ENCODE measurements around the gene TMEM175. TPM values are rescaled to one million over a fixed set of nuclear protein-coding genes. Genes with fewer than 3 reads are reported as not detected.
"Not testable (repeated sequence)": the region's sequence is repeated elsewhere in the genome, so short reads cannot be mapped to it uniquely, and the experiment has no call there.

Gene TMEM175
- total RNA-seq, 1 donor from 2014 or later, result 11.4 TPM

DNA sequence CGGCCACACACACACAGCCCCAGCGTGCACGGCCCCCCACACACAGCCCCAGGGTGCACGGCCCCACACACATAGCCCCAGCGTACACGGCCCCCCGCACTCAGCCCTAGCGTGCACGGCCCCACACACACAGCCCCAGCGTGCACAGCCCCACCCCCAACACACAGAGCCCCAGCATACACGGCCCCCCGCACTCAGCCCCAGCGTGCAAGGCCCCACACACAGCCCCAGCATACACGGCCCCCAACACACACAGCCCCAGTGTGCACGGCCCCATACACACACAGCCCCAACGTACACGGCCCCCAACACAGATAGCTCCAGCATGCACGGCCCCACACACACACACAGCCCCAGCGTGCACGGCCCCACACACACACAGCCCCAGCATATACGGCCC, 17.7 kb upstream of the TMEM175 start:
- H3K4me3 ChIP-seq (ENCODE audit: low read depth, low read length), result no peak overlapping the region
- TF ChIP-seq, protein P1, sequence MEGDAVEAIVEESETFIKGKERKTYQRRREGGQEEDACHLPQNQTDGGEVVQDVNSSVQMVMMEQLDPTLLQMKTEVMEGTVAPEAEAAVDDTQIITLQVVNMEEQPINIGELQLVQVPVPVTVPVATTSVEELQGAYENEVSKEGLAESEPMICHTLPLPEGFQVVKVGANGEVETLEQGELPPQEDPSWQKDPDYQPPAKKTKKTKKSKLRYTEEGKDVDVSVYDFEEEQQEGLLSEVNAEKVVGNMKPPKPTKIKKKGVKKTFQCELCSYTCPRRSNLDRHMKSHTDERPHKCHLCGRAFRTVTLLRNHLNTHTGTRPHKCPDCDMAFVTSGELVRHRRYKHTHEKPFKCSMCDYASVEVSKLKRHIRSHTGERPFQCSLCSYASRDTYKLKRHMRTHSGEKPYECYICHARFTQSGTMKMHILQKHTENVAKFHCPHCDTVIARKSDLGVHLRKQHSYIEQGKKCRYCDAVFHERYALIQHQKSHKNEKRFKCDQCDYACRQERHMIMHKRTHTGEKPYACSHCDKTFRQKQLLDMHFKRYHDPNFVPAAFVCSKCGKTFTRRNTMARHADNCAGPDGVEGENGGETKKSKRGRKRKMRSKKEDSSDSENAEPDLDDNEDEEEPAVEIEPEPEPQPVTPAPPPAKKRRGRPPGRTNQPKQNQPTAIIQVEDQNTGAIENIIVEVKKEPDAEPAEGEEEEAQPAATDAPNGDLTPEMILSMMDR (conservative IDR thresholded peaks at IDR 0.05; ENCODE audit: low read depth, low read length), result no peak
- DNase-seq (ENCODE audit: low read depth), result no peak

DNA sequence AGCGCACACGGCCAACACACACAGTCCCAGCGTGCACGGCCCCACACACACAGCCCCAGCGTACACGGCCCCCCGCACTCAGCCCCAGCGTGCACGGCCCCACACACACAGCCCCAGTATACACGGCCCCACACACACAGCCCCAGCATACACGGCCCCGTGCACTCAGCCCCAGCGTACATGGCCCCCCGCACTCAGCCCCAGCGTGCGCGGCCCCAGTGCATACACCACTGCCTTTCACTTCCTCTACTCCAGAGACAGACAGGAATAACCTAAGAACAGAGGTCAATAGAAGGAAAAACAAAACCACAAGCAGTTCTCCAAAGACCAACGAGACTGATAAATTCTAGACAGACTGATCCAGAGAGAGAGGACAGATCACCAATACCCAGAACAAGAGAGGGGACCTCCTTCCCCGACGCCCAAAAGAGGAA, 17.2 kb upstream of the TMEM175 start:
- no peak for DNase-seq (ENCODE audit: low read depth)
- TF ChIP-seq, protein P1 (conservative IDR thresholded peaks at IDR 0.05; ENCODE audit: low read depth, low read length), result no peak

DNA sequence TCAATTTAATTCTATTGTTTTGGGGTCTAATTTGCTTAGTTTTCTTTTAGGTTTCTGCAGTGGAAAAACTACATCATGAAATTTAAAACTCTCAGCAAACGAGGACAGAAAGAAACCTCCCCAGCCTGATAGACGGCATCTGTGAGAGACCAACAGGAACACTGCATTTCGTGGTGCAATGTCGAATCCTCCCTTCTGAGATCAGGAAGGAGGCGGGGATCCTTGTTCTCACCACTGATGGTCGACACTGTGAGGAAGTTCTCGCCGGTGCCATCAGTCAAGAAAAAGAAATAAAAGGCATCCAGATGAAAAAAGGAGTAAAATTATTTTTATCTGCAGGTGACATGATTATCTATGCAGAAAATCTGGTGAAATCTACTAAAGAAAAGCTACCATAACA, 16.7 kb upstream of the TMEM175 start:
- H3K4me3 ChIP-seq (ENCODE audit: low read depth, low read length), result no peak overlapping the region
- DNase-seq (ENCODE audit: low read depth), result no peak
- TF ChIP-seq, protein P1 (conservative IDR thresholded peaks at IDR 0.05; ENCODE audit: low read depth, low read length), result no peak

More for the DNA sequence above, 17.2 kb upstream of the TMEM175 start:
- no peak overlapping the region for H3K4me3 ChIP-seq (ENCODE audit: low read depth, low read length)

DNA sequence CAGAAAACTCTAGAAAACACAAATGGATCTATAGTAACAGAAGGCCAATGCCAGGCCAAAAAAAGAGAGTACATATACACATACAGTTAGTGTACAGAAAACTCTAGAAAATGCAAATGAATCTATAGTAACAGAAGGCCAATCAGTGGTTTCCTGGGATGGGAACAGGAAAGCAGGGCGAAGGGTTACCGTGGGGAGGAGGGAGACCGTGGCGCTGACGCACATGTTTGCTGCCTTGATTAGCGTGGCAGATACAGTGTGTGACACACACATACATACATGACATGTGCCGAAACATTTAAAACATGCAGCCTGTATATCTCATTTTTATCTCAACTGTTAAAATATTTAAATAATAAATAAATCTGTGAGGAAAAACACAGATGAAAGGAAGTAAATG, 14.8 kb upstream of the TMEM175 start:
- TF ChIP-seq, protein P1 (conservative IDR thresholded peaks at IDR 0.05; ENCODE audit: low read depth, low read length), result no peak
- no peak overlapping the region for H3K4me3 ChIP-seq (ENCODE audit: low read depth, low read length)
- DNase-seq (ENCODE audit: low read depth), result no peak

DNA sequence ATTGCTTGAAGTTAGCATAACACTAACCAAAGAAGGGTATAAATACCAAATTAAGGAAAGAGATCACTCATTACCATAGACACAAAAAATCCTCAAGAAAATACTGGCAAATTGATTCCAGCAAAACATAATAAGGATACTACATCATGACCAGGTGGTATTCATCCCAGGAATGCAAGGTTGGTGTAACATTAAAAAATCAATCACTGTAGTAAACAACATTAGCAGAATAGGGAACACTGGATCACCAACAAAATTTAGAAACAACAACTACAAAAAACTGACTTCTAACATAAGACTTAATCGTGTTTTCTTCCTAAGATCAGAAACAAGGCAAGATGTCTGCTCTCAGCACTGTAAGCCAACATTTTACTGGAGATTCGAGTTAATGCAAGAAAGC, 14.3 kb upstream of the TMEM175 start:
- DNase-seq (ENCODE audit: low read depth), result no peak
- TF ChIP-seq, protein P1 (conservative IDR thresholded peaks at IDR 0.05; ENCODE audit: low read depth, low read length), result no peak
- H3K4me3 ChIP-seq (ENCODE audit: low read depth, low read length), result no peak overlapping the region

DNA sequence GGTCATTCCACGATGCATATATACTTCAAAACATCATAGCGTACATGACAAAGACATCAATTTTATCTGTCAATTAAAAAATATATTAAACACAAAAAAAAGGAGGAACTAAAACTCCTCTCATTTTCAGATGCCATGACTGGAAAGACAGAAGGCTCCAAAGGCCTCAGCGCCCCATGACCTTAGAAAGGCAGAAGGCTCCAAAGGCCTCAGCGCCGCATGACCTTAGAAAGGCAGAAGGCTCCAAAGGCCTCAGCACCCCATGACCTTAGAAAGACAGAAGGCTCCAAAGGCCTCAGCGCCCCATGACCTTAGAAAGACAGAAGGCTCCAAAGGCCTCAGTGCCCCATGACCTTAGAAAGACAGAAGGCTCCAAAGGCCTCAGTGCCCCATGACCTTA, 13.7 kb upstream of the TMEM175 start:
- not testable (repeated sequence) for DNase-seq (ENCODE audit: low read depth); H3K4me3 ChIP-seq (ENCODE audit: low read depth, low read length)

DNA sequence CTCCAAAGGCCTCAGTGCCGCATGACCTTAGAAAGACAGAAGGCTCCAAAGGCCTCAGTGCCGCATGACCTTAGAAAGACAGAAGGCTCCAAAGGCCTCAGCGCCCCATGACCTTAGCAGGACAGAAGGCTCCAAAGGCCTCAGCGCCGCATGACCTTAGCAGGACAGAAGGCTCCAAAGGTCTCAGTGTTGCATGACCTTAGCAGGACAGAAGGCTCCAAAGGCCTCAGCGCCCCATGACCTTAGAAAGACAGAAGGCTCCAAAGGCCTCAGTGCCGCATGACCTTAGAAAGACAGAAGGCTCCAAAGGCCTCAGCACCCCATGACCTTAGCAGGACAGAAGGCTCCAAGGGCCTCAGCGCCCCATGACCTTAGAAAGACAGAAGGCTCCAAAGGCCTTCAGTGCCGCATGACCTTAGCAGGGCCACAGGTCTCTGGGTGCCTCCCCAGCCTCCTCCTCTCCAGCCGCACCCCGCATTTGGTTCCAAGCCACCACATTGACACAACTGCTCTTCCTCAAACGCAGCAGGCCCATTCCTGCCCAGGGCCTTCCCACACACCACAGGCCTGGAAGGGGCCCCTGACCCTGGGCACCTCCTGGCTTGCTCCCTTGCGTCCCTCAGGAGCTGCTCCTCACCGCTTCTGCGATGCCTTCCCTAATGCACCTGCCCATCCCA, 13.1 kb upstream of the TMEM175 start:
- not testable (repeated sequence) for DNase-seq (ENCODE audit: low read depth); H3K4me3 ChIP-seq (ENCODE audit: low read depth, low read length)

DNA sequence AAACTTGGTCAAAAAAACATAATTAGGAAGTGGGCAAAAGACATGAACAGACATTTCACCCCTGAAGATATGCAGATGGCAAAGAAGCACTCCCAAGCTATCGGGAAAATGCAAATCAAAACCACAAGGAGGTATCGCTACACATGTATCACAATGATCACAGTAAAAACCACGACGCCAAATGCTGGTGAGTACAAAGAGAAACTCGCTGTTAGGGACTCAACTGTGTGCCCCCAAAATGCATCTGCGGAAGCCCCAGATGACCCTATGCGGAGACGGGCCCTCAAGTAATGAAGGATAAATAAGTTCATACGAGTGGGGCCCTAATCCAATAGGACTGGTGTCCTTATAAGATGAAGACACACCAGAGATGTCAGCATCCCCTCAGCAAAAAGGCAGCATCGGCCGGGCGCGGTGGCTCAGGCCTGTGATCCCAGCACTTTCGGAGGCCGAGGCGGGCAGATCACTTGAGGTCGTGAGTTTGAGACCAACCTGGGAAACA, 10.4 kb upstream of the TMEM175 start:
- DNase-seq (ENCODE audit: low read depth), result no peak
- no peak overlapping the region for H3K4me3 ChIP-seq (ENCODE audit: low read depth, low read length)
- TF ChIP-seq, protein P1 (conservative IDR thresholded peaks at IDR 0.05; ENCODE audit: low read depth, low read length), result no peak
